GM21423 (cell line): ENCODE measurements around the gene ERRFI1.

ENCODE experiments used
- ATAC-seq: cut with Tn5 transposase; IDR thresholded peaks from one replicate; pipeline ENCODE4 v1.9.1; 2021; ENCODE audit warnings: mild to moderate bottlenecking, moderate library complexity; ENCODE audit not compliant: unreplicated experiment

The ERRFI1 gene

GRCh38 chr1:8020032-8020431, 6.1 kb downstream of the ERRFI1 start:
- no peak for ATAC-seq

- no peak for ATAC-seq
Measured at GRCh38 chr1:8019229-8019620, 6.9 kb downstream of the ERRFI1 start.

GRCh38 chr1:8018492-8019228, 7.4 kb downstream of the ERRFI1 start:
- ATAC-seq = no peak

GRCh38 chr1:8017495-8018197, 8.5 kb downstream of the ERRFI1 start:
- ATAC-seq = no peak

- ATAC-seq = no peak
Measured at GRCh38 chr1:8016895-8017241, 9.2 kb downstream of the ERRFI1 start.

GRCh38 chr1:8016210-8016894, 9.8 kb downstream of the ERRFI1 start:
- no peak for ATAC-seq

- no peak for ATAC-seq
Measured at GRCh38 chr1:8015809-8016165, 10.3 kb downstream of the ERRFI1 start.

GRCh38 chr1:8015036-8015808, 10.9 kb downstream of the ERRFI1 start:
- ATAC-seq = no peak

GRCh38 chr1:8014381-8014988, 11.6 kb downstream of the ERRFI1 start:
- no peak for ATAC-seq

GRCh38 chr1:8013800-8014199, 12.3 kb downstream of the ERRFI1 start:
- ATAC-seq = no peak

GRCh38 chr1:8013399-8013798, 12.7 kb downstream of the ERRFI1 start:
- no peak for ATAC-seq

GRCh38 chr1:8012955-8013354, 13.2 kb downstream of the ERRFI1 start:
- no peak for ATAC-seq

- no peak for ATAC-seq
Measured at GRCh38 chr1:8011923-8012858, 13.9 kb downstream of the ERRFI1 start.

GRCh38 chr1:8011016-8011415, 15.1 kb downstream of the ERRFI1 start:
- no peak for ATAC-seq

- ATAC-seq = no peak
Measured at GRCh38 chr1:8010080-8010664, 15.9 kb downstream of the ERRFI1 start.

GRCh38 chr1:8009043-8010002, 16.8 kb downstream of the ERRFI1 start:
- no peak for ATAC-seq

- ATAC-seq = no peak
Measured at GRCh38 chr1:8006037-8006963, 19.8 kb downstream of the ERRFI1 start.
